ENCODE data around the gene CENPO. TPM values are rescaled to one million over a fixed set of nuclear protein-coding genes. Genes with fewer than 3 reads are reported as not detected.
A peak's percentile ranks its signal among the peaks of the same experiment; 100 is the strongest.

The CENPO gene
- total and polyA plus RNA-seq, 2 donors (not counting 3 experiments of a cell fraction or from before 2014, with no cell fraction given): 26.8 to 45.3 TPM

GRCh38 chr2:24826773-24827145 is 33.5 kb downstream of the CENPO start:
- CTCF ChIA-PET: interaction anchor here (1.4 to 6.2 kb wide), 10 partner anchors 9 to 422 kb away, joined by 8 to 198 read pairs (median 20); partner anchors contain the start of genes CENPO and PTRHD1
- no TSS peak for BruUV-seq (replicated peaks)
- no peaks in the 10 kb centered on the region for H3K9me3 ChIP-seq (replicated peaks; ENCODE audit: control insufficient read depth, insufficient read depth, low read length)
- TF ChIP-seq MAX (IDR thresholded peaks at IDR 0.05; ENCODE audit: insufficient read depth, insufficient read length) (no peak), POLR2AphosphoS5 (IDR thresholded peaks at IDR 0.05; ENCODE audit: insufficient read depth, low read depth, low read length) (peak; percentile 1), POLR2A (IDR thresholded peaks at IDR 0.05; ENCODE audit: low read depth, low read length) (peak; percentile 20), JUN (IDR thresholded peaks at IDR 0.05; ENCODE audit: borderline replicate concordance, insufficient read depth, insufficient read length, low read depth) (no peak)
- H2AFZ ChIP-seq (ENCODE audit: low read depth, low read length): no peak overlapping the region
- peaks cover 20% of the 10 kb centered on the region for H3K4me1 ChIP-seq (ENCODE audit: control insufficient read depth, extremely low read depth, insufficient read depth, low read length)
- H4K20me1 ChIP-seq (replicated peaks; ENCODE audit: control insufficient read depth, extremely low read depth, insufficient read depth, low read length): no peaks in the 10 kb centered on the region
- dilution Hi-C loops (cut with MboI; ENCODE audit: extremely low pct_ligation_motif_present, low sequenced_read_pairs) (no loop called here), intact Hi-C loops (cut with micrococcal nuclease) (loop anchor here (1.0 to 5.0 kb wide), 10 partner anchors 33 to 415 kb away; partner anchors contain the start of genes ADCY3, CENPO, DNAJC27 and NCOA1)
- H3K79me2 ChIP-seq (ENCODE audit: control insufficient read depth, insufficient read depth, low read length): no peaks in the 10 kb centered on the region
- no peak for DNase-seq (ENCODE audit: low read depth, low spot score)
- POLR2A ChIA-PET: interaction anchor here (0.8 kb wide), 1 partner anchor 34 kb away, joined by 3 read pairs; no protein-coding TSS in a partner anchor
- H3K4me2 ChIP-seq (ENCODE audit: insufficient read depth, low read length): peak overlapping the region; percentile 17
- no peak overlapping the region for H3K27ac ChIP-seq (ENCODE audit: insufficient read depth, low read depth, low read length)
- H3K9me1 ChIP-seq (replicated peaks; ENCODE audit: control insufficient read depth, extremely low read depth, insufficient read depth, low read length): no peaks in the 10 kb centered on the region
- FAIRE-seq: no peak
- no peaks in the 10 kb centered on the region for H3K27me3 ChIP-seq (ENCODE audit: control insufficient read depth in 2 of 2, insufficient read depth in 2 of 2, low read length in 2 of 2)
- no peak overlapping the region for H3K9ac ChIP-seq (replicated peaks; ENCODE audit: extremely low read depth, insufficient read depth, low read length)
- H3K4me3 ChIP-seq (replicated peaks in 1 of 3; ENCODE audit: insufficient read depth in 1 of 3, low read depth in 1 of 3, low read length in 3 of 3): no peak overlapping the region
- H3K36me3 ChIP-seq (ENCODE audit: control insufficient read depth in 2 of 2, extremely low read depth in 1 of 2, insufficient read depth in 2 of 2, low read length in 2 of 2): peaks cover 4% of the 10 kb centered on the region in 2 experiments

- no peak overlapping the region for H3K27ac ChIP-seq (ENCODE audit: insufficient read depth, low read depth, low read length)
- H3K9me3 ChIP-seq (replicated peaks; ENCODE audit: control insufficient read depth, insufficient read depth, low read length): no peaks in the 10 kb centered on the region
- peaks cover 20% of the 10 kb centered on the region for H3K4me1 ChIP-seq (ENCODE audit: control insufficient read depth, extremely low read depth, insufficient read depth, low read length)
- no TSS peak for BruUV-seq (replicated peaks)
- ChIA-PET POLR2A (interaction anchor here (0.8 to 1.0 kb wide), 2 partner anchors 9 to 35 kb away, joined by 3 read pairs; no protein-coding TSS in a partner anchor), CTCF (interaction anchor here (0.6 to 6.2 kb wide), 38 partner anchors 8 to 743 kb away, joined by 3 to 198 read pairs (median 4); partner anchors contain the start of genes CENPO and PTRHD1)
- no peaks in the 10 kb centered on the region for H4K20me1 ChIP-seq (replicated peaks; ENCODE audit: control insufficient read depth, extremely low read depth, insufficient read depth, low read length)
- TF ChIP-seq MAX (IDR thresholded peaks at IDR 0.05; ENCODE audit: insufficient read depth, insufficient read length) (no peak), EZH2 (IDR thresholded peaks at IDR 0.05; ENCODE audit: borderline replicate concordance, low read depth, low read length, severe bottlenecking) (no peak), POLR2A (IDR thresholded peaks at IDR 0.05; ENCODE audit: low read depth, low read length) (no peak), MYC (IDR thresholded peaks at IDR 0.05; ENCODE audit: low read depth, low read length) (no peak), CTCF (IDR thresholded peaks at IDR 0.05; ENCODE audit: extremely low read depth in 1 of 2, insufficient read depth in 1 of 2, low read depth in 1 of 2, low read length in 2 of 2) (peak; percentile 91 to 93), FOS (IDR thresholded peaks at IDR 0.05; ENCODE audit: borderline replicate concordance, insufficient read depth, low read length) (no peak), GATA2 (IDR thresholded peaks at IDR 0.05; ENCODE audit: insufficient read depth, insufficient read length, low read depth, low read length) (no peak), POLR2AphosphoS5 (IDR thresholded peaks at IDR 0.05; ENCODE audit: insufficient read depth, low read depth, low read length) (no peak)
- peak; percentile 92 for FAIRE-seq
- H3K9me1 ChIP-seq (replicated peaks; ENCODE audit: control insufficient read depth, extremely low read depth, insufficient read depth, low read length): no peaks in the 10 kb centered on the region
- no peaks in the 10 kb centered on the region for H3K27me3 ChIP-seq (ENCODE audit: control insufficient read depth in 2 of 2, insufficient read depth in 2 of 2, low read length in 2 of 2)
- H3K36me3 ChIP-seq (ENCODE audit: control insufficient read depth in 2 of 2, extremely low read depth in 1 of 2, insufficient read depth in 2 of 2, low read length in 2 of 2): peaks cover 2 to 3% of the 10 kb centered on the region in 2 experiments
- no peak overlapping the region for H3K4me3 ChIP-seq (replicated peaks in 1 of 3; ENCODE audit: insufficient read depth in 1 of 3, low read depth in 1 of 3, low read length in 3 of 3)
- DNase-seq (ENCODE audit: low read depth, low spot score): peak; percentile 82
- H3K9ac ChIP-seq (replicated peaks; ENCODE audit: extremely low read depth, insufficient read depth, low read length): no peak overlapping the region
- dilution Hi-C loops (cut with MboI; ENCODE audit: extremely low pct_ligation_motif_present, low sequenced_read_pairs) (no loop called here), intact Hi-C loops (cut with micrococcal nuclease) (loop anchor here (1.0 to 5.0 kb wide), 10 partner anchors 34 to 416 kb away; partner anchors contain the start of genes ADCY3, CENPO, DNAJC27 and NCOA1)
- H3K4me2 ChIP-seq (ENCODE audit: insufficient read depth, low read length): no peak overlapping the region
- no peaks in the 10 kb centered on the region for H3K79me2 ChIP-seq (ENCODE audit: control insufficient read depth, insufficient read depth, low read length)
- no peak overlapping the region for H2AFZ ChIP-seq (ENCODE audit: low read depth, low read length)
These were observed 34.4 kb downstream of the CENPO start for GRCh38 chr2:24827321-24828237.

Measured in endothelial cell of umbilical vein (primary cell).